ENCODE data around the gene XPO5. TPM values are rescaled to one million over a fixed set of nuclear protein-coding genes. Genes with fewer than 3 reads are reported as not detected.
"Not testable (repeated sequence)": the region's sequence is repeated elsewhere in the genome, so short reads cannot be mapped to it uniquely, and the experiment has no call there.

The XPO5 gene
- total and polyA plus RNA-seq, 2 of the 4 experiments (the other 2 are of a cell fraction) = 29.0 to 30.1 TPM

- no peak overlapping the region for H3K27ac ChIP-seq (ENCODE audit: insufficient read depth, low read length)
- H2BK15ac ChIP-seq (ENCODE audit: low read depth, low read length) = no peak overlapping the region
- no peak overlapping the region for H2AK9ac ChIP-seq (replicated peaks; ENCODE audit: low read depth, low read length, poor library complexity)
- no peaks in the 10 kb centered on the region for H3K27me3 ChIP-seq (ENCODE audit: control insufficient read depth, insufficient read depth, low read length)
- H4K8ac ChIP-seq (ENCODE audit: low read depth in 2 of 2, low read length in 2 of 2) = no peak overlapping the region
- dilution Hi-C loops (cut with HindIII; ENCODE audit: low sequenced_read_pairs, unreplicated experiment) = no loop called here
- no peaks in the 10 kb centered on the region for H4K20me1 ChIP-seq (ENCODE audit: insufficient read depth, low read length)
- H3K9ac ChIP-seq (ENCODE audit: low read depth, low read length) = no peak overlapping the region
- H3K4me3 ChIP-seq (ENCODE audit: insufficient read depth, low read depth, low read length) = no peak overlapping the region
- ATAC-seq (ENCODE audit: low read depth) (no peak), DNase-seq (no peak)
- H2BK120ac ChIP-seq (ENCODE audit: low read depth, low read length) = no peak overlapping the region
- H3K4ac ChIP-seq (ENCODE audit: low read depth, low read length) = no peak overlapping the region
- peaks cover 22% of the 10 kb centered on the region in 2 experiments for H3K79me1 ChIP-seq (ENCODE audit: low read depth in 1 of 2, low read length in 2 of 2)
- no peak overlapping the region for H2BK5ac ChIP-seq (ENCODE audit: low read depth, low read length, poor library complexity, severe bottlenecking)
- no peak overlapping the region for H4K5ac ChIP-seq (ENCODE audit: low read depth, low read length)
- no peaks in the 10 kb centered on the region for H3K9me1 ChIP-seq (ENCODE audit: insufficient read depth, low read length)
- no CpG with 5 or more reads among the region's 1 CpG for WGBS, 2 experiments (ENCODE audit: extremely low coverage in 2 of 2, insufficient read length in 1 of 2)
- H4K91ac ChIP-seq (ENCODE audit: insufficient read depth, low read depth, low read length) = no peak overlapping the region
- no peak overlapping the region for H2AFZ ChIP-seq (replicated peaks; ENCODE audit: low read length, poor library complexity)
- in situ Hi-C loops (cut with MboI; ENCODE audit: low sequenced_read_pairs) = no loop called here
- H3K4me2 ChIP-seq (ENCODE audit: low read depth, low read length) = no peak overlapping the region
- no peak overlapping the region for H2BK20ac ChIP-seq (ENCODE audit: low read depth, low read length)
- no TSS peak for BruUV-seq (replicated peaks)
- CTCF ChIA-PET = interaction anchor here (0.6 kb wide), 1 partner anchor 8 kb away, joined by 3 read pairs; no protein-coding TSS in a partner anchor
- H2AK5ac ChIP-seq (ENCODE audit: low read depth, low read length) = no peak overlapping the region
- H3K14ac ChIP-seq (replicated peaks; ENCODE audit: low read depth, low read length) = no peak overlapping the region
- H3K9me3 ChIP-seq (ENCODE audit: control insufficient read depth, insufficient read depth, low read length) = no peaks in the 10 kb centered on the region
- no peak overlapping the region for H3K23ac ChIP-seq (ENCODE audit: low read depth, low read length)
- TF ChIP-seq CHD1 (IDR thresholded peaks at IDR 0.05; ENCODE audit: low read depth, low read length) (no peak), CEBPB (IDR thresholded peaks at IDR 0.05; ENCODE audit: low read depth, low read length) (peak; percentile 47)
- H3K36me3 ChIP-seq (ENCODE audit: control insufficient read depth, insufficient read depth, low read length) = peaks cover 17% of the 10 kb centered on the region
- POLR2A ChIA-PET (ENCODE audit: unreplicated experiment) = interaction anchor here (0.6 to 0.9 kb wide), 2 partner anchors 18 to 810 kb away, joined by 3 read pairs; partner anchors contain the start of gene XPO5
- intact Hi-C loops (cut with micrococcal nuclease) = no loop called here
- no peak overlapping the region for H3K18ac ChIP-seq (ENCODE audit: low read depth, low read length)
- no peak overlapping the region for H3K56ac ChIP-seq (ENCODE audit: extremely low read depth, insufficient read depth, low read length)
- H3K4me1 ChIP-seq (ENCODE audit: control insufficient read depth, insufficient read depth, low read length) = no peaks in the 10 kb centered on the region
Observed at GRCh38 chr6:43593938-43594337, 18.1 kb upstream of the XPO5 start.

DNA sequence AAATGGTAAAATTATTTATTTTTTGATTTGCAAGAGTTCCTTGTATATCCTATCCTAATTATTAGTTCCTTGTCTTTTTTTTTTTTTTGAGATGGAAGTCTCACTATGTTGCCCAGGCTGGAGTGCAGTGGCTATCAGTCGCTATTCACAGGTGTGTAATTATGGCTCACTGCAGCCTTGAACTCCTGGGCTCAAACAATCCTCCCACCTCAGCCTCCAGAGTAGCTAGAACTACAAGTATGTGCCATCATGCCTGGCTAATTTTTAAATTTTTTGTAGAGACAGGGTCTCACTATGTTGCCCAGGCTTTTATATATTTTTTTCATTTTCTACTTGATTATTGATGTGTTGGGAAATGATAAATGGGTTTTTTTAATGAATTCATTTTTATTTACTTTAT lies 13.7 kb upstream of the XPO5 start:
- H3K27me3 ChIP-seq (ENCODE audit: control insufficient read depth, insufficient read depth, low read length); H2BK5ac ChIP-seq (ENCODE audit: low read depth, low read length, poor library complexity, severe bottlenecking); H2BK15ac ChIP-seq (ENCODE audit: low read depth, low read length); BruUV-seq (replicated peaks); H3K4me2 ChIP-seq (ENCODE audit: low read depth, low read length); H2BK120ac ChIP-seq (ENCODE audit: low read depth, low read length); in situ Hi-C loops (cut with MboI; ENCODE audit: low sequenced_read_pairs); H3K9me3 ChIP-seq (ENCODE audit: control insufficient read depth, insufficient read depth, low read length); H3K4me1 ChIP-seq (ENCODE audit: control insufficient read depth, insufficient read depth, low read length); H3K9ac ChIP-seq (ENCODE audit: low read depth, low read length); H4K91ac ChIP-seq (ENCODE audit: insufficient read depth, low read depth, low read length); DNase-seq; H3K4me3 ChIP-seq (ENCODE audit: insufficient read depth, low read depth, low read length); H2AK5ac ChIP-seq (ENCODE audit: low read depth, low read length); H3K9me1 ChIP-seq (ENCODE audit: insufficient read depth, low read length); ATAC-seq (ENCODE audit: low read depth); H2AK9ac ChIP-seq (replicated peaks; ENCODE audit: low read depth, low read length, poor library complexity); H3K56ac ChIP-seq (ENCODE audit: extremely low read depth, insufficient read depth, low read length); H3K27ac ChIP-seq (ENCODE audit: insufficient read depth, low read length); H3K14ac ChIP-seq (replicated peaks; ENCODE audit: low read depth, low read length); dilution Hi-C loops (cut with HindIII; ENCODE audit: low sequenced_read_pairs, unreplicated experiment); H3K23ac ChIP-seq (ENCODE audit: low read depth, low read length); H2BK20ac ChIP-seq (ENCODE audit: low read depth, low read length); H4K5ac ChIP-seq (ENCODE audit: low read depth, low read length); H3K4ac ChIP-seq (ENCODE audit: low read depth, low read length); H3K18ac ChIP-seq (ENCODE audit: low read depth, low read length); POLR2A ChIA-PET (ENCODE audit: unreplicated experiment); H4K20me1 ChIP-seq (ENCODE audit: insufficient read depth, low read length); intact Hi-C loops (cut with micrococcal nuclease); H2AFZ ChIP-seq (replicated peaks; ENCODE audit: low read length, poor library complexity); H4K8ac ChIP-seq (ENCODE audit: low read depth in 2 of 2, low read length in 2 of 2): not testable (repeated sequence)
- no CpG with 5 or more reads among the region's 1 CpG for WGBS, 2 experiments (ENCODE audit: extremely low coverage in 2 of 2, insufficient read length in 1 of 2)
- CTCF ChIA-PET = interaction anchor here (0.6 kb wide), 1 partner anchor 534 kb away, joined by 3 read pairs; no protein-coding TSS in a partner anchor
- peaks cover 20 to 25% of the 10 kb centered on the region in 2 experiments for H3K79me1 ChIP-seq (ENCODE audit: low read depth in 1 of 2, low read length in 2 of 2)
- H3K36me3 ChIP-seq (ENCODE audit: control insufficient read depth, insufficient read depth, low read length) = peaks cover 29% of the 10 kb centered on the region
